Upper lobe of right lung (tissue), 1 donor: ENCODE data around the gene RHO. TPM values are rescaled to one million over a fixed set of nuclear protein-coding genes. Genes with fewer than 3 reads are reported as not detected.

Experiments
- ATAC-seq: fragments of 200-7000 bp; cut with Tn5 transposase; one replicate; pipeline ENCODE4 v1.9.1; 2020; ENCODE audit warnings: mild to moderate bottlenecking, moderate library complexity
- DNase-seq: peaks from one replicate; pipeline ENCODE4 v3.0.0-alpha.2; 2020
- H3K27ac ChIP-seq: fragments of 200-600 bp; one replicate; pipeline ENCODE4 v1.8.0; 2022
- H3K27me3 ChIP-seq: fragments of 200-600 bp; one replicate; pipeline ENCODE4 v1.8.0; 2022; ENCODE audit warnings: mild to moderate bottlenecking
- H3K36me3 ChIP-seq: fragments of 200-600 bp; one replicate; pipeline ENCODE4 v1.8.0; 2022
- H3K4me1 ChIP-seq: fragments of 200-600 bp; one replicate; pipeline ENCODE4 v1.8.0; 2022
- H3K4me3 ChIP-seq: fragments of 200-600 bp; one replicate; pipeline ENCODE4 v1.8.0; 2022; ENCODE audit warnings: mild to moderate bottlenecking
- H3K9me3 ChIP-seq: fragments of 200-600 bp; one replicate; pipeline ENCODE4 v1.8.0; 2022
- intact Hi-C: fragments of 100-400 bp; cut with DNase I; formaldehyde crosslinking; loops from one replicate; pipeline ENCODE4 v1.11.0; 2022
- total RNA-seq: library from RNA; stranded (reverse); fragmentation: NEBNext Ultra II Directional; extraction: Animal tissue kit (Norgen Biotek cat#: 25700); gene quantifications from one replicate; pipeline ENCODE4 v1.2.1, GENCODE V29; 2021
- TF ChIP-seq, protein P1 (sequence below): fragments of 200-600 bp; IDR thresholded peaks from one replicate; pipeline ENCODE4 v1.8.0; 2022; ENCODE audit warnings: antibody characterized with exemption
- donor health status: DM: no; HTN: yes; CAD: no; lungs with severe emphysema.

The RHO gene
- total RNA-seq, 1 donor from 2014 or later, result not detected

DNA sequence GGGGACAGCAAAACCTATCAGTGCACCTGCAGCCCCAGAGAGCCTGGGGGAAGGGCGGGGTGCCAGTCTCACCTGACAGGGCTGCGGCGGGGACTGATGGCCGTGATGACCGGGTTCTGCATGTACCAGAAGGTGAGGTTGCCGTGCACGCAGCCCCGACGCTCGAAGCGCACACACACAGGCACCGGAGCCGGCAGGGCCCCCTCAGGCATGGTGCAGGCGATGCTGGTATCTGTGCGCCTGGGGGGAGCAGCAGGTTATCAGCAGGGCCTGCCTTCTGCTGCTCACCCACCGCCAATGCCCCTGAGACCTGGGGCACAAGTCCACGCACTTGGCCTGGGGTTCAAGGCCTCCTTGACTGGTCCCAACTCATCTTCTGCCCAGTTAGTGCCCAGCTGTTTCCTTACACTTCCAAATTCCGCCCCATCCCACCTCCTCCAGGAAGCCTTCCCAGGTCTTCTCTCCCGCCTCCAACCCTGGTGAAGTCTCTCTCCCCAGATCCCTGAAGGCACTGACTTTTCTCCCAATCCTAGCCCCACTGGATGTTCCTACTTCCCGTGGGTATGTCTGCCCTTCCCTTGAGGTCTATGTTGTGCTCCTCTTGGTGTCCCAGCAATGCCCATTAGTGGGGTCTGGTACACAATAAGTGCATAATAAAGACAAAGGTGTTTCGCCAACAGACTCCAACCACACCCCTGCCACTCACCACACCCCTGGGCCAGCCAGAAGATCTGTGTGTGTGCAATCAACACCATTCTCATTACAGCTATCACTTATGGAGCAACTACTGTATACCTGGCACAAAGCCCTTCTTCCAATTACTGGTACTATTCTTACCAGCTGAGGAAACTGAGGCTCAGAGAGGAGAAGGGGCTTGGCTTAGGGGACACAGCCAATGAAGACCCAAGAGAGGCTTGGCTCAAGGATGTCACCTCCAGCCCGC is 43.4 kb downstream of the RHO start:
- Histone ChIP-seq H3K27me3 (no peaks in the 10 kb centered on the region), H3K4me3 (no peak overlapping the region), H3K4me1 (peaks cover 23% of the 10 kb centered on the region), H3K36me3 (peaks cover 95% of the 10 kb centered on the region), H3K27ac (no peak overlapping the region), H3K9me3 (no peaks in the 10 kb centered on the region)
- ATAC-seq (no peak), DNase-seq (no peak)
- TF ChIP-seq, protein P1, sequence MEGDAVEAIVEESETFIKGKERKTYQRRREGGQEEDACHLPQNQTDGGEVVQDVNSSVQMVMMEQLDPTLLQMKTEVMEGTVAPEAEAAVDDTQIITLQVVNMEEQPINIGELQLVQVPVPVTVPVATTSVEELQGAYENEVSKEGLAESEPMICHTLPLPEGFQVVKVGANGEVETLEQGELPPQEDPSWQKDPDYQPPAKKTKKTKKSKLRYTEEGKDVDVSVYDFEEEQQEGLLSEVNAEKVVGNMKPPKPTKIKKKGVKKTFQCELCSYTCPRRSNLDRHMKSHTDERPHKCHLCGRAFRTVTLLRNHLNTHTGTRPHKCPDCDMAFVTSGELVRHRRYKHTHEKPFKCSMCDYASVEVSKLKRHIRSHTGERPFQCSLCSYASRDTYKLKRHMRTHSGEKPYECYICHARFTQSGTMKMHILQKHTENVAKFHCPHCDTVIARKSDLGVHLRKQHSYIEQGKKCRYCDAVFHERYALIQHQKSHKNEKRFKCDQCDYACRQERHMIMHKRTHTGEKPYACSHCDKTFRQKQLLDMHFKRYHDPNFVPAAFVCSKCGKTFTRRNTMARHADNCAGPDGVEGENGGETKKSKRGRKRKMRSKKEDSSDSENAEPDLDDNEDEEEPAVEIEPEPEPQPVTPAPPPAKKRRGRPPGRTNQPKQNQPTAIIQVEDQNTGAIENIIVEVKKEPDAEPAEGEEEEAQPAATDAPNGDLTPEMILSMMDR, result no peak
- intact Hi-C loops, result no loop called here

DNA sequence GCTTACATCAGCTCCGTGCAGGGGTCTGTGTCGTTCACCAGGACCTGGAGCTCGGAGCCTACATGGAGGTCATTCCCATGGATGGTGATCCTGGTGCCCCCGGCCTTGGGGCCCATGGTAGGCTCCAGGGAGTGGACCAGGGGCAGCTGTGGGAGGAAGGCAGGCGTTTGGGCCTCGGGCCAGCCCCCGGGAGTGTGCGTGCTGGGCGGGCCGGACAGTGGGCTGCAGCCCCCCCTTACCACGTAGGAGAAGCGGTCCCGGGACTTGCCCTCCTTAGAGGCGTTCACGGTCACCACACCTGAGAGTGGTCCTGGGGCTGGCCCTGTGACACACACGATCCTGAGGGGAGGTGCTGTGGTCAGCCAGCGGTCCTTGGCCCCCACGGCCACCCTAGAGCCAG is 44.2 kb downstream of the RHO start:
- TF ChIP-seq, protein P1, result no peak
- Histone ChIP-seq H3K36me3 (peaks cover 93% of the 10 kb centered on the region), H3K27ac (no peak overlapping the region), H3K4me1 (peaks cover 25% of the 10 kb centered on the region), H3K9me3 (no peaks in the 10 kb centered on the region), H3K27me3 (no peaks in the 10 kb centered on the region), H3K4me3 (no peak overlapping the region)
- intact Hi-C loops, result no loop called here
- no peak for ATAC-seq
- no peak for DNase-seq

DNA sequence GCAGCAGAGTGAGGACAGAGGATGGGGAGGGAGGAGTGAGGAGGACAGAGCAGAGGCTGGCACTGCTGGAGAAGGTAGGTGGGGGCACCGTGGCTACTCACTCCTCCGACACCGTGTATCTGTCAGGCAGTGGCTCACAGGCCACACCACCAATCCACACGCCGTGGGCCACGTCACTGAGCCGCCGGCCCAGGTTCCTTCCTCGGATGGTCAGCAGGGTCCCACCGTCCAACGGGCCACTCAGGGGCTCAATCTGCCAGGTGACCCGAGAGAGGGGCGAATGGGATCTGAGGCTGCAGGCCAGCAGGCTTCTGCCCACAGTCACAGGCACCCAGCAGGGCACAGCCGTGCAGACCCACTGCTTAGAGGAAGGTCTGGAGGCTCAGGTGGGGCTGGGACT is 45.1 kb downstream of the RHO start:
- DNase-seq (no peak), ATAC-seq (no peak)
- intact Hi-C loops, result no loop called here
- no peaks in the 10 kb centered on the region for H3K27me3 ChIP-seq
- H3K4me3 ChIP-seq, result no peak overlapping the region
- H3K4me1 ChIP-seq, result peaks cover 25% of the 10 kb centered on the region
- peaks cover 91% of the 10 kb centered on the region for H3K36me3 ChIP-seq
- no peaks in the 10 kb centered on the region for H3K9me3 ChIP-seq
- H3K27ac ChIP-seq, result no peak overlapping the region
- TF ChIP-seq, protein P1, result no peak

DNA sequence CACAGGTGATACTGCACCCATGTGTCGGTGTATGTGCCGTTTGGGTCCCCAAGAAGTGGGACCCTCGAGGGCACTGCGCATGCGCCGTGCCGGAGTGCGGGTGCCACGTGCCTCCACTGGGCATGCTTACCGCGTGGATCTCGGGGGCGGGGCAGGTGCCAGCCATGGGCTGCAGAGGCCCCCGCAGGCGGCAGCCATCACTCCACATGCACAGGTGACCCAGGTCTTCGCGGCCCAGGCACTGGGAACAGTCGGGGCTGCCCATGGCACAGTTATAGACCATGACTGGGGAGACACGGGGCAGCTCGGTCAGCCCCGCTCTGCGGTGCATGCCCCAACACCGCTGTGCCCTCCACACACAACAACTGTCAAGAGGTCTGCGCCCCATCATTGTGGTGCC is 45.8 kb downstream of the RHO start:
- Histone ChIP-seq H3K27ac (no peak overlapping the region), H3K36me3 (peaks cover 84% of the 10 kb centered on the region), H3K27me3 (no peaks in the 10 kb centered on the region), H3K4me3 (no peak overlapping the region), H3K4me1 (peaks cover 29% of the 10 kb centered on the region), H3K9me3 (no peaks in the 10 kb centered on the region)
- DNase-seq, result no peak
- intact Hi-C loops, result no loop called here
- TF ChIP-seq, protein P1, result no peak
- no peak for ATAC-seq

DNA sequence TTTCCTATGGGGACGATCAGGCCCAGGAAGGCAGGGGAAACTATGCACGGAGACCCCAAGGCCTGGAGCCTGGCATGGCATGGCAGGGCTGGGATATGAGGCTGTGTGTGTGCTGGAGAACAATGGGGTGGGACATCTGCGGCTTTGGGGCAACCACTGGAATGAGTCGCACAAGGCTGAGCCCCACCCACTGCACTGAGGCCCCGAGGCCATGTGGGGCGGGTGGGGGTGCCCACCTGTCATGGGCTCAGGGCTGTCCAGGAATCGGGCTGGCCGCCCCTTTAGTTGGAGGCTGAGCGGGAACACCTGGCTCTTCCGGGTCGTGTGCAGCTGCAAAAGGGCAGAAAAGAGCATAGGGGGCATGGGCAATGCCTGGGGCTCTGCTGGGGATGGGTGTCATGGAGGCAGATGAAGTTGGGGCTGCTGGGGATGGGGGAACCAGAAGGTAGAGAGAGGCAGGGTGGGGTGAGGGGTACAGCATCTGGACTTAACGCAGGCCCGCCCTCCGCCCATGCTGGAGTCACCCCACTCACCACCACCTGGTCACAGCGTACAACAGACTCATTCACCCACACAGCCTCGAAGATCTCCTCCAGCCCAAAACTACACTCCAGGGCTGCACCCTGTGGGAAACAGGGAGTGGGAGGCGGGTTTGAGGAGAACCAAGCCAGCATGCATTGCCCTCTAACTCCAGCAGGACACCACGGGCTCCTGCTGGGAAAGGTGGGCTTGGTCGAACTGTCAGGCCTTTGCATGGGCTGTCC is 47.0 kb downstream of the RHO start:
- Histone ChIP-seq H3K9me3 (no peaks in the 10 kb centered on the region), H3K4me3 (no peak overlapping the region), H3K27ac (no peak overlapping the region), H3K36me3 (peaks cover 75% of the 10 kb centered on the region), H3K4me1 (peaks cover 29% of the 10 kb centered on the region), H3K27me3 (no peaks in the 10 kb centered on the region)
- DNase-seq (no peak), ATAC-seq (no peak)
- TF ChIP-seq, protein P1, result no peak
- intact Hi-C loops, result no loop called here
